Measurements from ENCODE around the gene SLC22A5.

Gene SLC22A5

DNA sequence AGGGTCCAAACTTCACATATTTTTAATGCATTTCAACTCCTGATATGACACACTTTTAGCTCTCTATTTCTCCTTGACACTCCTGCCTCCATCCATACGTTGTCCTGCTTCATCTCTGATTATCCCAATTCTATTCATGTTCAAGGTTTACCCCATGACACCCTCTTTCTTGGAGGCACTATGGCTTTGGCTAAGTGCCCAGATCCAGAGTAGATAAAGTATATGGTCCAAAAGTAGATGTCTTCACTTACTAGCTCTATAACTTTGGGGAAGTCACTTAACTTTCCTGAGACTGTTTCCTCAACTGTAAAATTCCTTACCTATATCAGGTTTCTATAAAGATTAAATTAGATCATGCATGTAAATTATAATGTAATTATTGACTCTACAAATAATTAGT is 36.1 kb downstream of the SLC22A5 start:
- TF ChIP-seq, protein P1, sequence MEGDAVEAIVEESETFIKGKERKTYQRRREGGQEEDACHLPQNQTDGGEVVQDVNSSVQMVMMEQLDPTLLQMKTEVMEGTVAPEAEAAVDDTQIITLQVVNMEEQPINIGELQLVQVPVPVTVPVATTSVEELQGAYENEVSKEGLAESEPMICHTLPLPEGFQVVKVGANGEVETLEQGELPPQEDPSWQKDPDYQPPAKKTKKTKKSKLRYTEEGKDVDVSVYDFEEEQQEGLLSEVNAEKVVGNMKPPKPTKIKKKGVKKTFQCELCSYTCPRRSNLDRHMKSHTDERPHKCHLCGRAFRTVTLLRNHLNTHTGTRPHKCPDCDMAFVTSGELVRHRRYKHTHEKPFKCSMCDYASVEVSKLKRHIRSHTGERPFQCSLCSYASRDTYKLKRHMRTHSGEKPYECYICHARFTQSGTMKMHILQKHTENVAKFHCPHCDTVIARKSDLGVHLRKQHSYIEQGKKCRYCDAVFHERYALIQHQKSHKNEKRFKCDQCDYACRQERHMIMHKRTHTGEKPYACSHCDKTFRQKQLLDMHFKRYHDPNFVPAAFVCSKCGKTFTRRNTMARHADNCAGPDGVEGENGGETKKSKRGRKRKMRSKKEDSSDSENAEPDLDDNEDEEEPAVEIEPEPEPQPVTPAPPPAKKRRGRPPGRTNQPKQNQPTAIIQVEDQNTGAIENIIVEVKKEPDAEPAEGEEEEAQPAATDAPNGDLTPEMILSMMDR (IDR thresholded peaks at IDR 0.05; ENCODE audit: low read length, missing control alignments): no peak
- no peak overlapping the region for H3K4me3 ChIP-seq (replicated peaks; ENCODE audit: low read depth, low read length)
- no peak for DNase-seq (ENCODE audit: low read depth)

DNA sequence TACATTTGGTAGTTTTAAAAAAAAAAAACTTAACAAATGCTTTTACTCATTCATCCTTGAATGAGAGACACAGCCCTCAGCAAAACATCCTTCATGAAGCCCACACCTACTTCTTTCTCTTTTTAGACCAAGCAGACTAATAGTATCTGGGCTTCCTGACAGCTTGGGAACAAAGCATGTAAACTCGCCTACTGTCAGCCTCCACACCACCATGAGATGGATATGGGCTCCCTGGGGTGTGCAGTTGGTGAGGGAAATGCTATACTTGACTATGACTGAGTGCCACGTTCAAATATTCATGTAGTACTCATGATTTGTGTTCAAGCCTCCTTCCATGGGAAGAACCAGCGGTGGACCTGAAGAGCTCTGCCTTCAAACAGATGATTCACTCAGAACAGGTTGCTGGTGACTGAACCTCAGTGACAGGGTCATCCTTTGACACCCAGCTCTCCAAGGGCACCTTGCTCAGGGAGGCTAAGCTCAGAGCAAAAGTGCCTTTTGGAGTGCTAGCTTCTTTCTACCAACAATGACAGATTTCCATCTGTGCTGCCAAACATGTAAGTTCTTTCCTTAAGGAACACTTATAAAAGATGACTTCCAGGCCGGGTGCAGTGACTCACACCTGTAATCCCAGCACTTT is 36.8 kb downstream of the SLC22A5 start:
- DNase-seq (ENCODE audit: low read depth): no peak
- no peak overlapping the region for H3K4me3 ChIP-seq (replicated peaks; ENCODE audit: low read depth, low read length)
- TF ChIP-seq, protein P1 (IDR thresholded peaks at IDR 0.05; ENCODE audit: low read length, missing control alignments): no peak

DNA sequence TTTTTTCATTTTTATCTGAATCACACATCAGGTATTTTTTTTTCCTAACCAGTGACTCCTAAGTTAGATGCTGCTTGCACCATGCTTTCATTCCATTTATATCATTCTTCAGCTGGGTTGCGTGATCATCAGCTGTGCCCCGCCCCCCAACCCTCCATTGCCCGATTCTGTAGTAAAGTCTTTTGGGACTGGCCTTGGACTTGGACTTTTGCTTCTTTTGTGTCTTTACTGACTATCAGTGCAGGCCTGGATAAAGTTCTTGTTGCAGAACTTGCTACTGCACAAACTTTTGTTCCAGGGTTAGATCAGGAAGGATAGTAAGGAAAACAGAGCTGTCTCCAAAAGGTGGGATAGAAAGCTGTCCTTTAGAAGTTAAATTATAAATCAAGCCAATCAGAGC is 38.5 kb downstream of the SLC22A5 start:
- no peak overlapping the region for H3K4me3 ChIP-seq (replicated peaks; ENCODE audit: low read depth, low read length)
- TF ChIP-seq, protein P1 (IDR thresholded peaks at IDR 0.05; ENCODE audit: low read length, missing control alignments): no peak
- no peak for DNase-seq (ENCODE audit: low read depth)

DNA sequence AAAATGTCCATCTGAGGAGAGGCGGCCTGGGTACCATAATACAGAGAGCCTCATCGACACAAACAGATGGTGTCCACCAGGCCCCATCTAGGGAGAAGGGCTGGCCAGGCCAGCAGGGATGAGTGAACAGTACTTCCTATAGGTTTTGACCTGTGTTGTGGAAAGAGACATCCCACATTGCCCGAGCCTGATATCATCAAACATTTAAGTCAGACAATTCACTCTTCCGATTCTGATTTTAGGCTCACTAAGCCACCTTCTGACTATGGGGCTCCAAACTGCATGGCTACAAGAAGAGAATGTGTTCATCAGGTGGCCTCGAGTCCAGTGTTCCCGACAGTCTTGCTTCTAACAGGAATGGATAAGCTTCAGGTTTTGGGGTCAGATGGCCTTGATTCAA is 38.9 kb downstream of the SLC22A5 start:
- TF ChIP-seq, protein P1 (IDR thresholded peaks at IDR 0.05; ENCODE audit: low read length, missing control alignments): no peak
- DNase-seq (ENCODE audit: low read depth): no peak
- H3K4me3 ChIP-seq (replicated peaks; ENCODE audit: low read depth, low read length): no peak overlapping the region

DNA sequence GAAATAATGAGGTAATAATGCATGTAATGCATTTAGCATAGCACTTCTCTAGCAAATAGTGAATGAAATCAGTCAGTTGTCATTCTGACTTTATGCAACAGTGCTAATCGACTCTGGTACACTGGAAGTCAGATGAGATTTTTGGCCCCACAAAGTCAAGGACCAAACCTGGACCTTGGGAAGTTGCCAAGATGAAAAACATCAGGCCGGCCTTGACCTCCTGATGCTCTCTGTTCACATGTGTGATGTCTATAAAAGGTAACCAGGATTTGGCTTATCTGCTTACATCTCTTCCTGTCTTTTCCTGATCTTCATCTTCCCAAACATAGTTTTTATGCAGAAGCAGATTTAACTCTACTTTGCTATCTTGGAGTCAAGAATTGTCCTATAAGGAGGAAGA is 39.5 kb downstream of the SLC22A5 start:
- no peak for DNase-seq (ENCODE audit: low read depth)
- TF ChIP-seq, protein P1 (IDR thresholded peaks at IDR 0.05; ENCODE audit: low read length, missing control alignments): no peak
- no peak overlapping the region for H3K4me3 ChIP-seq (replicated peaks; ENCODE audit: low read depth, low read length)

DNA sequence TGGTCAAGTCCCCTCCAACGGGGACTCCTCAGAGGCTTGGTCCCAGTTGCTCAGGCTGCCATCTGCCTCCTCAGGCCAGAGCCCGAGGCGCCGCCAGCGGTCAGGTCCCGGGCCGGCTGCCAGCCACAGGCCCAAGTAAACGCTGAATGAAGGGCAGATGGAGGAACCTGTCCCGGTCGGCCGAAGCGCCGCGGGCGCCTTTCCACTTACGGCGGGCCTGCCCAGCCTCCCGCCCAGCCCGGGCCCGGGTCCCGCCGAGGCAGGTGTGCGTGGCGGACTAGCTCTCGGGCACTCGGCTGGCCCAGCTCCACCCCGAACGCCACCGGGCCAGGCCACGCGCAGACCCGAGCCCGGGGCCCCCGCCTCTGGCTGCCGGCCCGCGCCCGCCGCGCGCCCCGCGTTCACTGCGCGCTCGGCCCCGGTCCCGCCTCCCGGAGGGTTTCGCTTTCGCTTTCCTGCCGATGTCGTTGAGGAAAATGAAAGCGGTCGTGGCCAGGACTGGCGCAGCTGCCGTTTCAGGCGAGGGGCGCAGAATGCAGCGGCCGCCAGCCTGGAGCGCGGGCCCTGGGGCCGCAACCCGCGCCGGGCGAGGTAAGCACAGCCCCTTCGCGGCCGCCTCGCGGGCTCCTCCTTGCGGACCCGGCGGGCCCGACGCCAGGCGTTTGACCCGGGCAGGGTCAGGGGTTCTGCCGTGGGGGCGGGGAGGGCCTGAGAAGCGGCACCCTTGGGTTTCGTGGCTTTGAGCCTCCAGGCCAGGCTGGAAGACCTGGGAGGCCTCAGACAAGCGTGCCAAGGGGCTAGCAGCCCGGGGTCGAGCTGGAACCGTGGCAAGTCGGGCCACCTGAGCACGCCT is 41.2 kb downstream of the SLC22A5 start:
- TF ChIP-seq, protein P1 (IDR thresholded peaks at IDR 0.05; ENCODE audit: low read length, missing control alignments): peak; percentile 38
- DNase-seq (ENCODE audit: low read depth): peak; percentile 75
- H3K4me3 ChIP-seq (replicated peaks; ENCODE audit: low read depth, low read length): peak overlapping the region; percentile 68
